HepG2 (cell line): ENCODE measurements around the gene VAC14. TPM values are rescaled to one million over a fixed set of nuclear protein-coding genes. Genes with fewer than 3 reads are reported as not detected.

ENCODE experiments used
- AHR ChIP-seq: IDR thresholded peaks from 2 replicates; pipeline ENCODE4 v1.6.1; 2018; ENCODE audit warnings: missing genetic modification reagents, missing compliant biosample characterization
- ATF7-NPFF ChIP-seq: sonication (generic); formaldehyde crosslinking; IDR thresholded peaks from 2 replicates; pipeline ENCODE4 v1.8.1; 2023; ENCODE audit warnings: mild to moderate bottlenecking, low read depth, missing genetic modification reagents, moderate library complexity
- CC2D1A ChIP-seq: sonication (generic); formaldehyde crosslinking; IDR thresholded peaks from 2 replicates; pipeline ENCODE4 v1.8.1; 2023; ENCODE audit warnings: mild to moderate bottlenecking, missing genetic modification reagents
- KLF9 ChIP-seq: IDR thresholded peaks from 2 replicates; pipeline ENCODE4 v1.6.1; 2016; ENCODE audit warnings: low read depth
- RAD51 ChIP-seq: fragments of 450-650 bp; IDR thresholded peaks from 2 replicates; pipeline ENCODE4 v1.6.1; 2016; ENCODE audit warnings: borderline replicate concordance
- RBFOX2 ChIP-seq: fragments of 200-400 bp; formaldehyde crosslinking; IDR thresholded peaks from 2 replicates; pipeline ENCODE4 v1.6.1; 2017; ENCODE audit warnings: low read depth, mild to moderate bottlenecking, low read length
- REXO4 ChIP-seq: sonication (generic); formaldehyde crosslinking; IDR thresholded peaks from 2 replicates; pipeline ENCODE4 v1.8.0; 2022; ENCODE audit warnings: missing genetic modification reagents, mild to moderate bottlenecking, borderline replicate concordance
- SNRNP70 ChIP-seq: fragments of 200-400 bp; formaldehyde crosslinking; IDR thresholded peaks from 2 replicates; pipeline ENCODE4 v1.6.1; 2017; ENCODE audit warnings: mild to moderate bottlenecking, low read depth, low read length, moderate library complexity
- SP5 ChIP-seq: IDR thresholded peaks from 2 replicates; pipeline ENCODE4 v1.6.1; 2016; ENCODE audit warnings: low read depth, borderline replicate concordance
- SRSF9 ChIP-seq: fragments of 200-400 bp; formaldehyde crosslinking; IDR thresholded peaks from 2 replicates; pipeline ENCODE4 v1.6.1; 2018; ENCODE audit warnings: borderline replicate concordance, mild to moderate bottlenecking, low read depth, low read length; ENCODE audit not compliant: insufficient read depth, poor library complexity, severe bottlenecking
- ZBTB21 ChIP-seq: sonication (generic); formaldehyde crosslinking; IDR thresholded peaks from 2 replicates; pipeline ENCODE4 v1.4.0; 2020; ENCODE audit warnings: missing genetic modification reagents
- ZNF138 ChIP-seq: sonication (generic); formaldehyde crosslinking; IDR thresholded peaks from 2 replicates; pipeline ENCODE4 v1.5.0; 2020; ENCODE audit warnings: mild to moderate bottlenecking, low read depth, missing genetic modification reagents
- ZNF552 ChIP-seq: sonication (generic); formaldehyde crosslinking; IDR thresholded peaks from 2 replicates; pipeline ENCODE4 v1.9.0; 2022; ENCODE audit warnings: missing genetic modification reagents, mild to moderate bottlenecking, borderline replicate concordance
- ZNF572 ChIP-seq: sonication (generic); formaldehyde crosslinking; IDR thresholded peaks from 2 replicates; pipeline ENCODE4 v1.5.1; 2020; ENCODE audit warnings: mild to moderate bottlenecking, missing genetic modification reagents
- ZNF678 ChIP-seq: sonication (generic); formaldehyde crosslinking; IDR thresholded peaks from 2 replicates; pipeline ENCODE4 v1.4.0; 2020; ENCODE audit warnings: mild to moderate bottlenecking, missing genetic modification reagents
- ZNF713 ChIP-seq: sonication (generic); formaldehyde crosslinking; IDR thresholded peaks from 2 replicates; pipeline ENCODE4 v1.4.0; 2020; ENCODE audit warnings: mild to moderate bottlenecking, missing genetic modification reagents
- polyA plus RNA-seq, 8 experiments: library from polyadenylated mRNA; depleted of rRNA in 3 of 8; stranded (reverse) in 7 of 8; unstranded in 1 of 8; fragments of >200 nt; fragmentation: Illumina TruSeq in 4 of 8; extraction: Trizol in 4 of 8; gene quantifications; 2 replicates each; pipeline versions ENCODE4 v1.2.1 to v1.2.3, GENCODE V29; 2011 to 2016; ENCODE audit warnings: low read depth in 4 of 8, missing spikeins in 1 of 8, mixed read lengths in 1 of 8; ENCODE audit not compliant: insufficient read depth in 1 of 8
- total RNA-seq, 5 experiments: library from RNA; depleted of rRNA; stranded (reverse); fragments of >200 nt; fragmentation: Illumina TruSeq; extraction: Trizol; gene quantifications; 2 replicates each; pipeline ENCODE4 v1.2.3, GENCODE V29; 2016; ENCODE audit warnings: low read depth in 1 of 5
- TF ChIP-seq, protein P1 (sequence below): sonication (generic); formaldehyde crosslinking; IDR thresholded peaks from 2 replicates; pipeline ENCODE4 v1.4.0; 2020; ENCODE audit warnings: mild to moderate bottlenecking, missing genetic modification reagents, borderline replicate concordance
- TF ChIP-seq, protein P2 (sequence below): sonication (generic); formaldehyde crosslinking; IDR thresholded peaks from 2 replicates; pipeline ENCODE4 v1.9.0; 2021; ENCODE audit warnings: missing genetic modification reagents, borderline replicate concordance
- TF ChIP-seq, protein P3 (sequence below): sonication (generic); formaldehyde crosslinking; IDR thresholded peaks from 2 replicates; pipeline ENCODE4 v1.8.1; 2022; ENCODE audit warnings: low read depth, mild to moderate bottlenecking, missing genetic modification reagents
- TF ChIP-seq, protein P4 (sequence below): fragments of 450-650 bp; IDR thresholded peaks from 2 replicates; pipeline ENCODE4 v1.6.1; 2017
- TF ChIP-seq, protein P5 (sequence below): sonication (generic); formaldehyde crosslinking; IDR thresholded peaks from 2 replicates; pipeline ENCODE4 v1.4.0; 2020; ENCODE audit warnings: missing genetic modification reagents

Gene VAC14
- total and polyA plus RNA-seq, 2 of the 13 experiments (the other 11 are each of a cell fraction or from before 2014, with no cell fraction given) = 23.5 to 24.6 TPM

DNA sequence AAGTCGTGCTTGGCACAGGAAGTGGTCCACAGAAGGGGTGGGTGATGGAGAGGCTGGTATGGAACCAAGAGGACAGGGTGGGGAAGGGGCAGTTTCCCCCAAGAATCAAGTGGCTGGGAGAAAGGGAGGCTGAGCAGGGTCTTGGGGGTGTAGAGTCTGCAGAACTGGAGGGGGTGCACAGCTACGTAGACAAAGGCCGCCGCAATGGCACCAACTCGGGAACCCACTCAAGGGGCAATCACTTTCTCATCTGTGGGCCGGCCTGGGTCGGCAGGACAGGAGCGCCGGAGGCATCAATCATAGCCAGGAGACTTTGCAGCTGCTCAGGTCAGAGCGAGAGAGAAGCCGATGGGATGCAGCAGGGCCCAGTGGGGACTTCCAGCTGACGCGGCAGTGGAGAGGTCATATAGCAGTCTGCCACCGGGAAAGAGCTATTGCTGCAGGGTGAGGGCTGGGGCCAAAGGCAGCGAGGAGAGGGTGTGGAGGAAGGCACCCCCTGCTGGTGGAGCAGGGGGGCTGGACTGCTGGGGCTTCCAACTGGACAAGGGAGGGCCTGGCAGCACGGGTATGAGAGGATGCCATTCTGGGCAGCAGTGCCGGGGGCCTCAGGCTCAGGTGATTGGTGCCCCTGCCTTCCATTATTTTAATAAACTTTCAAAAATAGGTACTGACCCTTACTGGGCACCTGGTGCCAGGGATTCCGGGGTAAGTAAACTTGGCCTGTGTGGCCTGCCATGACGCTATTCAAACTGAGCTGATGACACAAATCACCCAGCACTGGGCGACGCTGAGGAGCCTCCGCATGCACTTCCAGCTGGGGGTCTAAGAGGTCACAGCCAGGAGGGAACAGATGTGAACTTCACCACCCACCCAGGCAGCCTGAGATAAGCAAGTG, 62.6 kb downstream of the VAC14 start (continued):
- TF ChIP-seq, protein P1, sequence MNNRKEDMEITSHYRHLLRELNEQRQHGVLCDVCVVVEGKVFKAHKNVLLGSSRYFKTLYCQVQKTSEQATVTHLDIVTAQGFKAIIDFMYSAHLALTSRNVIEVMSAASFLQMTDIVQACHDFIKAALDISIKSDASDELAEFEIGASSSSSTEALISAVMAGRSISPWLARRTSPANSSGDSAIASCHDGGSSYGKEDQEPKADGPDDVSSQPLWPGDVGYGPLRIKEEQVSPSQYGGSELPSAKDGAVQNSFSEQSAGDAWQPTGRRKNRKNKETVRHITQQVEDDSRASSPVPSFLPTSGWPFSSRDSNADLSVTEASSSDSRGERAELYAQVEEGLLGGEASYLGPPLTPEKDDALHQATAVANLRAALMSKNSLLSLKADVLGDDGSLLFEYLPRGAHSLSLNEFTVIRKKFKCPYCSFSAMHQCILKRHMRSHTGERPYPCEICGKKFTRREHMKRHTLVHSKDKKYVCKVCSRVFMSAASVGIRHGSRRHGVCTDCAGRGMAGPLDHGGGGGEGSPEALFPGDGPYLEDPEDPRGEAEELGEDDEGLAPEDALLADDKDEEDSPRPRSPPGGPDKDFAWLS (CRISPR knock-in tag) = no peak
- TF ChIP-seq SRSF9 = no peak
- TF ChIP-seq ATF7-NPFF = peak; percentile 58; the same call in 1 of the 2 replicates
- no peak for TF ChIP-seq ZNF552 (CRISPR knock-in tag)
- no peak for TF ChIP-seq CC2D1A
- TF ChIP-seq SNRNP70 = no peak
- TF ChIP-seq, protein P2, sequence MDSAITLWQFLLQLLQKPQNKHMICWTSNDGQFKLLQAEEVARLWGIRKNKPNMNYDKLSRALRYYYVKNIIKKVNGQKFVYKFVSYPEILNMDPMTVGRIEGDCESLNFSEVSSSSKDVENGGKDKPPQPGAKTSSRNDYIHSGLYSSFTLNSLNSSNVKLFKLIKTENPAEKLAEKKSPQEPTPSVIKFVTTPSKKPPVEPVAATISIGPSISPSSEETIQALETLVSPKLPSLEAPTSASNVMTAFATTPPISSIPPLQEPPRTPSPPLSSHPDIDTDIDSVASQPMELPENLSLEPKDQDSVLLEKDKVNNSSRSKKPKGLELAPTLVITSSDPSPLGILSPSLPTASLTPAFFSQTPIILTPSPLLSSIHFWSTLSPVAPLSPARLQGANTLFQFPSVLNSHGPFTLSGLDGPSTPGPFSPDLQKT = no peak
- no peak for TF ChIP-seq REXO4 (CRISPR knock-in tag)
- TF ChIP-seq, protein P3, sequence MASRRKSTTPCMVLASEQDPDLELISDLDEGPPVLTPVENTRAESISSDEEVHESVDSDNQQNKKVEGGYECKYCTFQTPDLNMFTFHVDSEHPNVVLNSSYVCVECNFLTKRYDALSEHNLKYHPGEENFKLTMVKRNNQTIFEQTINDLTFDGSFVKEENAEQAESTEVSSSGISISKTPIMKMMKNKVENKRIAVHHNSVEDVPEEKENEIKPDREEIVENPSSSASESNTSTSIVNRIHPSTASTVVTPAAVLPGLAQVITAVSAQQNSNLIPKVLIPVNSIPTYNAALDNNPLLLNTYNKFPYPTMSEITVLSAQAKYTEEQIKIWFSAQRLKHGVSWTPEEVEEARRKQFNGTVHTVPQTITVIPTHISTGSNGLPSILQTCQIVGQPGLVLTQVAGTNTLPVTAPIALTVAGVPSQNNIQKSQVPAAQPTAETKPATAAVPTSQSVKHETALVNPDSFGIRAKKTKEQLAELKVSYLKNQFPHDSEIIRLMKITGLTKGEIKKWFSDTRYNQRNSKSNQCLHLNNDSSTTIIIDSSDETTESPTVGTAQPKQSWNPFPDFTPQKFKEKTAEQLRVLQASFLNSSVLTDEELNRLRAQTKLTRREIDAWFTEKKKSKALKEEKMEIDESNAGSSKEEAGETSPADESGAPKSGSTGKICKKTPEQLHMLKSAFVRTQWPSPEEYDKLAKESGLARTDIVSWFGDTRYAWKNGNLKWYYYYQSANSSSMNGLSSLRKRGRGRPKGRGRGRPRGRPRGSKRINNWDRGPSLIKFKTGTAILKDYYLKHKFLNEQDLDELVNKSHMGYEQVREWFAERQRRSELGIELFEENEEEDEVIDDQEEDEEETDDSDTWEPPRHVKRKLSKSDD (CRISPR knock-in tag) = no peak
- no peak for TF ChIP-seq ZNF572 (CRISPR knock-in tag)
- TF ChIP-seq RAD51 = no peak
- TF ChIP-seq, protein P4, sequence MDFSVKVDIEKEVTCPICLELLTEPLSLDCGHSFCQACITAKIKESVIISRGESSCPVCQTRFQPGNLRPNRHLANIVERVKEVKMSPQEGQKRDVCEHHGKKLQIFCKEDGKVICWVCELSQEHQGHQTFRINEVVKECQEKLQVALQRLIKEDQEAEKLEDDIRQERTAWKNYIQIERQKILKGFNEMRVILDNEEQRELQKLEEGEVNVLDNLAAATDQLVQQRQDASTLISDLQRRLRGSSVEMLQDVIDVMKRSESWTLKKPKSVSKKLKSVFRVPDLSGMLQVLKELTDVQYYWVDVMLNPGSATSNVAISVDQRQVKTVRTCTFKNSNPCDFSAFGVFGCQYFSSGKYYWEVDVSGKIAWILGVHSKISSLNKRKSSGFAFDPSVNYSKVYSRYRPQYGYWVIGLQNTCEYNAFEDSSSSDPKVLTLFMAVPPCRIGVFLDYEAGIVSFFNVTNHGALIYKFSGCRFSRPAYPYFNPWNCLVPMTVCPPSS = no peak
- no peak for TF ChIP-seq ZBTB21 (CRISPR knock-in tag)
- 0 out of 2 replicates have a peak, but pooled peaks have one; percentile 9 for TF ChIP-seq SP5 (CRISPR knock-in tag)
- TF ChIP-seq, protein P5, sequence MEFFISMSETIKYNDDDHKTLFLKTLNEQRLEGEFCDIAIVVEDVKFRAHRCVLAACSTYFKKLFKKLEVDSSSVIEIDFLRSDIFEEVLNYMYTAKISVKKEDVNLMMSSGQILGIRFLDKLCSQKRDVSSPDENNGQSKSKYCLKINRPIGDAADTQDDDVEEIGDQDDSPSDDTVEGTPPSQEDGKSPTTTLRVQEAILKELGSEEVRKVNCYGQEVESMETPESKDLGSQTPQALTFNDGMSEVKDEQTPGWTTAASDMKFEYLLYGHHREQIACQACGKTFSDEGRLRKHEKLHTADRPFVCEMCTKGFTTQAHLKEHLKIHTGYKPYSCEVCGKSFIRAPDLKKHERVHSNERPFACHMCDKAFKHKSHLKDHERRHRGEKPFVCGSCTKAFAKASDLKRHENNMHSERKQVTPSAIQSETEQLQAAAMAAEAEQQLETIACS (CRISPR knock-in tag) = no peak
- TF ChIP-seq ZNF138 (CRISPR knock-in tag) = no peak
- TF ChIP-seq AHR (CRISPR knock-in tag) = no peak
- 0 out of 2 replicates have a peak, but pooled peaks have one; percentile 66 for TF ChIP-seq ZNF713 (CRISPR knock-in tag)
- TF ChIP-seq RBFOX2 = no peak
- TF ChIP-seq ZNF678 (CRISPR knock-in tag) = no peak
- no peak for TF ChIP-seq KLF9 (CRISPR knock-in tag)
